G401.6 (cell line): Measurements from ENCODE around the gene ZNF408.

Source experiments
- FAIRE-seq: peaks from 2 replicates; lab custom pipeline; 2012; peaks lifted over from hg19 to GRCh38; lab: Jason Lieb, UNC

ZNF408 gene

GRCh38 chr11:46727952-46728658 is 27.3 kb downstream of the ZNF408 start:
- no peak for FAIRE-seq

- no peak for FAIRE-seq
Observed at GRCh38 chr11:46728659-46729040, 27.8 kb downstream of the ZNF408 start.

GRCh38 chr11:46729110-46730027 is 28.5 kb downstream of the ZNF408 start:
- no peak for FAIRE-seq

GRCh38 chr11:46731545-46731944 is 30.7 kb downstream of the ZNF408 start:
- FAIRE-seq, result no peak

- no peak for FAIRE-seq
Observed at GRCh38 chr11:46733234-46733633, 32.4 kb downstream of the ZNF408 start.

GRCh38 chr11:46736146-46736545 is 35.3 kb downstream of the ZNF408 start:
- no peak for FAIRE-seq

GRCh38 chr11:46736615-46737014 is 35.8 kb downstream of the ZNF408 start:
- FAIRE-seq, result no peak

- no peak for FAIRE-seq
Observed at GRCh38 chr11:46737699-46738098, 36.9 kb downstream of the ZNF408 start.

- no peak for FAIRE-seq
Observed at GRCh38 chr11:46738887-46739286, 38.1 kb downstream of the ZNF408 start.

- FAIRE-seq, result no peak
Observed at GRCh38 chr11:46741600-46742484, 41.0 kb downstream of the ZNF408 start.

GRCh38 chr11:46743043-46743442 is 42.2 kb downstream of the ZNF408 start:
- no peak for FAIRE-seq

GRCh38 chr11:46743693-46744339 is 43.0 kb downstream of the ZNF408 start:
- FAIRE-seq, result no peak

- no peak for FAIRE-seq
Observed at GRCh38 chr11:46745328-46745727, 44.5 kb downstream of the ZNF408 start.

GRCh38 chr11:46745995-46746394 is 45.2 kb downstream of the ZNF408 start:
- no peak for FAIRE-seq

- no peak for FAIRE-seq
Observed at GRCh38 chr11:46747150-46747549, 46.3 kb downstream of the ZNF408 start.
